Immature natural killer cell (primary cell): ENCODE measurements around the gene ANP32B. TPM values are rescaled to one million over a fixed set of nuclear protein-coding genes. Genes with fewer than 3 reads are reported as not detected.
"Not testable (repeated sequence)": the region's sequence is repeated elsewhere in the genome, so short reads cannot be mapped to it uniquely, and the experiment has no call there.

Source experiments
- DNase-seq, 3 donors: peaks; one replicate each; pipeline ENCODE4 v3.0.0; 2022; ENCODE audit warnings: mixed read lengths in 1 of 3
- H3K27ac Mint-ChIP-seq, 6 donors: one replicate each; pipeline ENCODE4 v1.8.0; 2020; ENCODE audit warnings: mixed read lengths in 6 of 6, mild to moderate bottlenecking in 5 of 6, inconsistent platforms in 4 of 6, moderate library complexity in 3 of 6
- H3K27me3 Mint-ChIP-seq, 3 donors: one replicate each; pipeline ENCODE4 v1.8.0; 2020 to 2021; ENCODE audit warnings: low read depth in 3 of 3, mild to moderate bottlenecking in 3 of 3, mixed read lengths in 3 of 3, moderate library complexity in 3 of 3, inconsistent platforms in 1 of 3
- H3K36me3 Mint-ChIP-seq, 3 donors: one replicate each; pipeline ENCODE4 v1.8.0; 2020; ENCODE audit warnings: mixed read lengths in 3 of 3, inconsistent platforms in 2 of 3, mild to moderate bottlenecking in 2 of 3
- H3K4me1 Mint-ChIP-seq, 2 donors: one replicate each; pipeline ENCODE4 v1.8.0; 2020; ENCODE audit warnings: inconsistent platforms in 2 of 2, mild to moderate bottlenecking in 2 of 2, mixed read lengths in 2 of 2, moderate library complexity in 1 of 2
- H3K4me3 Mint-ChIP-seq, 5 donors: one replicate each; pipeline ENCODE4 v1.8.0; 2020; ENCODE audit warnings: mild to moderate bottlenecking in 5 of 5, mixed read lengths in 5 of 5, inconsistent platforms in 3 of 5, moderate library complexity in 3 of 5
- H3K9me3 Mint-ChIP-seq, 6 donors: one replicate each; pipeline ENCODE4 v1.8.0; 2020; ENCODE audit warnings: mild to moderate bottlenecking in 6 of 6, mixed read lengths in 6 of 6, inconsistent platforms in 4 of 6, moderate library complexity in 3 of 6
- polyA plus RNA-seq, 3 donors: library from polyadenylated mRNA; unstranded; fragments of 300-500 nt; fragmentation: Illumina TruSeq; gene quantifications; one replicate each; pipeline ENCODE4 v1.2.3, GENCODE V29; 2021

ANP32B gene
- polyA plus RNA-seq = 10 to 100 TPM; 33.9 to 53.7 (median 39.1) TPM

- peak within 1 kb of the TSS; percentile 75 to 86 (median 85) for H3K4me3 Mint-ChIP-seq
- peaks cover 5 to 12% (median 11%) of the 10 kb centered on the region in 3 donors for H3K27me3 Mint-ChIP-seq
- DNase-seq = peak; percentile 91 to 92 (median 92)
- peaks cover 24 to 35% of the 10 kb centered on the region in 2 donors for H3K4me1 Mint-ChIP-seq
- H3K9me3 Mint-ChIP-seq = no peaks in the 10 kb centered on the region
- H3K36me3 Mint-ChIP-seq = no peaks in the 10 kb centered on the region
- peak within 1 kb of the TSS in 5 of 6 donors; percentile 69 to 85 (median 78) for H3K27ac Mint-ChIP-seq
These were observed at the start of gene ANP32B for GRCh38 chr9:97982683-97983588. Gene ANP32B, plus strand, starts transcription at chr9:97983341. Its CDS starts 215 bp downstream, at chr9:97983556.

DNA sequence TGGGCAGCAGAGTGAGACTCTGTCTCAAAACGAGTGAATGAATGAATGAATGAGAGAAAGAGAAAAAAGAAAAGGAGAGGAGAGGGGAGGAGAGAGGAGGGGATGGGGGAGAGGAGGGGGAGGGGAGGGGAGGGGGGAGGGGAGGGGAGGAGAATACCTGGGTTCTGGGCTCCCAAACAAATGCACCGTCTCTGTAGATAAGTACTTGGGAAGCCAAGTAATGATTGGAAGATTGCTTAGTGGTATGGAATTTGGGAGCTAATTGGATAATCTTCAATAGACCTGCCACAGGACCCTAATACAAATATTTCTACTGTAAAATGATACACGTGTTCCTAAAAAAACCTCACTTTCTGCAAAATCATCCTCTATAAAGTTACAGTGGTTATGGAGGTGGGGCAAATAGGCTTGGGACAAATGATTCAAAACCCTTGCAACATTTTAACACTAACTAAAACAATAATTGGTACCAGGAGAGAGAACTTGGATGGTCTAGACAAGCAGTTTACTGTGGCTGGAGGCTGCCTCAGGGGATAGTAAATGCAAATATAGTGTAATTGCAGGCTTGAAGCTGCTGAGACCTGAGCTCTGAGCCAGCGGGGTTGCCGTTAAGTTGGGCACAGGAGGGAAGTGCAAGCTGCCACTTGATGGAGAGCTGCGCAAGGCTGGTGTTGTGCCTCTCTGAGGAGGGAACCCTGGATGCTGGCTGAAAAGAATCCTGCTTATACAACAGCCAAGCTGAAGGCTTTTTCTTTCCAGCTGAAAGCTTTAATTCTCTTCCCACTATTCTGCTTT is 48.6 kb upstream of the ANP32B start:
- Mint-ChIP-seq H3K4me1 (peaks cover 20 to 28% of the 10 kb centered on the region in 2 donors), H3K4me3 (no peak overlapping the region), H3K36me3 (no peaks in the 10 kb centered on the region), H3K9me3 (no peaks in the 10 kb centered on the region), H3K27ac (no peak overlapping the region), H3K27me3 (no peaks in the 10 kb centered on the region)
- no peak for DNase-seq

DNA sequence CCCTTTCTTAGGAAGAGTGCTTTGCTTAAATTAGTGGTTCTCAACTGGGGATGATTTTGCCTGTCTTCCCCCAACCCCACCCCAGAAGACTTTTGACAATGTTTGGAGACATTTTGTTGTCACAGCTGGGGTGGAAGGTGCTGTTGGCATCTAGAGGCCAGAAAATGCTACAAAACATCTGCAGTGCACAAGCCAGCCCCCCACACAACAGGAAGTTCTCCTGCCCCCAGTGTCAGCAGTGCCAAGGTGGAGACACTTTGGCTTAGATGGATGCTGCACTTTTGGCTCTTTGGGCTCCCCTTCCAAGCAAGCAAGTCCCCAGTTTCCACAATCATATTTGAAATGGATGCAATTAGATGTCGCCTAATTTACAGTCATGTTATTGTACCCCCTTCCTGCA is 47.9 kb upstream of the ANP32B start:
- no peak for DNase-seq
- Mint-ChIP-seq H3K9me3 (no peaks in the 10 kb centered on the region), H3K4me3 (no peak overlapping the region), H3K4me1 (peaks cover 20 to 28% of the 10 kb centered on the region in 2 donors), H3K27me3 (no peaks in the 10 kb centered on the region), H3K27ac (peak overlapping the region in 1 of 6 donors; percentile 61), H3K36me3 (no peaks in the 10 kb centered on the region)

- Mint-ChIP-seq H3K9me3 (no peaks in the 10 kb centered on the region), H3K27me3 (no peaks in the 10 kb centered on the region), H3K36me3 (no peaks in the 10 kb centered on the region), H3K4me1 (peaks cover 15 to 19% of the 10 kb centered on the region in 2 donors), H3K4me3 (no peak overlapping the region), H3K27ac (peak overlapping the region in 1 of 6 donors; percentile 63)
- DNase-seq = no peak
These were observed 46.1 kb upstream of the ANP32B start for GRCh38 chr9:97936998-97937397.

- Mint-ChIP-seq H3K9me3 (no peaks in the 10 kb centered on the region), H3K4me3 (peak within 1 kb of the TSS; percentile 15 to 64 (median 36)), H3K27me3 (no peaks in the 10 kb centered on the region), H3K4me1 (peaks cover 15 to 19% of the 10 kb centered on the region in 2 donors), H3K36me3 (no peaks in the 10 kb centered on the region), H3K27ac (peak within 1 kb of the TSS; percentile 72 to 94 (median 87))
- peak; percentile 62 to 63 (median 62) for DNase-seq
These were observed 45.0 kb upstream of the ANP32B start, which contains the start of gene HEMGN for GRCh38 chr9:97938081-97938644. Gene HEMGN, minus strand, starts transcription at chr9:97938172. Its CDS starts 36 bp downstream, at chr9:97938136.

DNA sequence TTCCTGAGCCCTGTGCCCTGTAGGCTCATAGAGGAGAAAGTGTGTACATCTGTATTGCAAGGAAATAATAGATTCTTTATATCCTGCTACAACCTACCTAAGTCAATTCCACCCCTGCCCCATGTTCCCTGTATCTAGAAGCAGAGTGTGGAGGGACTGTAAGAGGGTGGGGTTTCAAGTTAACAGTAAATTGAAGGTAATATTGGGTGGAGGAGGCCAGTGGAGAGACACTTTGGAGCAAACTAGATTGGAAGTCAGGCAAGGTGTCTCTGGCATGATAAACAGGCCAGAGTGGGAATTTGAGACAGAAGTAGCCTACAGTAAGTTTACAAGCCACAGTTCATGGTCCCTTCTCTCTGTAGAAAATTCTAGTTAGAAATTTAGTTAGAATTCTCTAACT is 42.9 kb upstream of the ANP32B start:
- Mint-ChIP-seq H3K27me3 (no peaks in the 10 kb centered on the region), H3K27ac (no peak overlapping the region), H3K9me3 (no peaks in the 10 kb centered on the region), H3K36me3 (no peaks in the 10 kb centered on the region), H3K4me1 (peaks cover 15 to 19% of the 10 kb centered on the region in 2 donors), H3K4me3 (no peak overlapping the region)
- DNase-seq = no peak

DNA sequence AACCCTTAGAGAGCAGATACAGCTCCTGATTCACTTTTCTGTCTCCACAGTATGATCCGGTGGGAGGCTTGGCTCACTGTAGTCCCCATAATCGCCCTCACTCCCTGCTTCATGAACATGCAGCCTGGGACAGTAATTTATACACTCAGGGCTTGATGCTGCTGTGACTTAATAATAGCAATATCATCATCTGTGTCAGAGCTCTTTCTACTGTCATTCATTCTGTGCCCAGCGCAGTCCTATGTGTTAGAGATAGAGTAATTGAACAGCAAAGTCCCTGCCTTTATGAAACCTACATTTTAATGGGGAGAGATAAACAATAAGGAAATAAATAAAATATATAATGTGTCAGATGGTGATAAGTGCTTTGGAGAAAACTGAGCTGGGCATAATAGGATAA is 42.4 kb upstream of the ANP32B start:
- H3K4me1 Mint-ChIP-seq = peaks cover 15 to 19% of the 10 kb centered on the region in 2 donors
- no peaks in the 10 kb centered on the region for H3K9me3 Mint-ChIP-seq
- no peak overlapping the region for H3K27ac Mint-ChIP-seq
- no peak for DNase-seq
- H3K4me3 Mint-ChIP-seq = no peak overlapping the region
- no peaks in the 10 kb centered on the region for H3K36me3 Mint-ChIP-seq
- no peaks in the 10 kb centered on the region for H3K27me3 Mint-ChIP-seq

DNA sequence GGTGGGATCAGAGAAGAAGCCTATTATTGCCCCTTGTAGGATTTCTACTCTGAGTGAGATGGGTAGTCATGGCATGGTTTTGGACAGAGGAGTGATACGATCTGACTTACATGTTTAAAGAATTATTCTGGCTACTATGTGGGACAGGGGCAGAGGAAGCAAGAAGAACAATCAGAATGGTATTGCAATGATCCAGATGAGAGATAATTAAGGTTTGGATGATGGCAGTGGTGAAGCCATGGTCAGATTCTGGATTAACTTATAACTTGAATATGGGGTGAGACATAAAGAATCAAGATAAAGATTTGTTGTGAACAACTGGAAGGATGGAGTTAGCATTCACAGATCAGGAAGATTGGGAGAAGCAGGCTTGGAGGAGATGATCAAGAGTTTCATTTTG is 41.8 kb upstream of the ANP32B start:
- H3K4me1 Mint-ChIP-seq = peaks cover 15 to 19% of the 10 kb centered on the region in 2 donors
- H3K27ac Mint-ChIP-seq = no peak overlapping the region
- no peak for DNase-seq
- H3K9me3 Mint-ChIP-seq = peaks cover 0 to 2% (median 0%) of the 10 kb centered on the region in 6 donors
- H3K36me3 Mint-ChIP-seq = no peaks in the 10 kb centered on the region
- H3K4me3 Mint-ChIP-seq = no peak overlapping the region
- no peaks in the 10 kb centered on the region for H3K27me3 Mint-ChIP-seq

DNA sequence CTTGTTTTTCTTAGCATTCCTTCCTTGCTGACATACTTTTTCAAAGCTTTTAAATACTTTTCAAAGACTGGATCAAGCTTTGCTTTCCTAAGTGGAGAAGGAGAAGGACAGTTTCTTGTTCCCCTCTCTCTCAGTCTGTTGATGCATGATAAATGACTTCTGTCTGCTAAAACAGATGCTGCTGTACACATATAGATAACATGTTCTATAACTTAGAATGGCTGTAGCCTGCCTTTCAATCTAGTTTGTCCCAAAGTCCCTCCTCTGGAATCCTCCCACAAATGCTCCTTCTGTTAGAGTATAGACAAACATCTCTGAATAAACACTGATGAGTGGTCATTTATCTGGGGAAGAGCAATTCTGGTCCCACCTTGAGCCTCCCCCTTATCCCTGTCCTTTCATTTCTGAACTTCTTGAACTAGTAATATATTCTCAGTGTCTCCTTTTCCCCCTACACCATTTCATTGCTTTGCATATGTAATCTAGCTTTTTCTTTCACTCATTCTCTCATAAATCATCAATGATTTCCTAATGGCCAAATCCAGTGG is 39.8 kb upstream of the ANP32B start:
- Mint-ChIP-seq H3K27ac (no peak overlapping the region), H3K9me3 (peaks cover 0 to 2% (median 0%) of the 10 kb centered on the region in 6 donors), H3K27me3 (peaks cover 0 to 7% (median 5%) of the 10 kb centered on the region in 3 donors), H3K4me1 (peaks cover 5 to 6% of the 10 kb centered on the region in 2 donors), H3K36me3 (no peaks in the 10 kb centered on the region), H3K4me3 (no peak overlapping the region)
- no peak for DNase-seq

DNA sequence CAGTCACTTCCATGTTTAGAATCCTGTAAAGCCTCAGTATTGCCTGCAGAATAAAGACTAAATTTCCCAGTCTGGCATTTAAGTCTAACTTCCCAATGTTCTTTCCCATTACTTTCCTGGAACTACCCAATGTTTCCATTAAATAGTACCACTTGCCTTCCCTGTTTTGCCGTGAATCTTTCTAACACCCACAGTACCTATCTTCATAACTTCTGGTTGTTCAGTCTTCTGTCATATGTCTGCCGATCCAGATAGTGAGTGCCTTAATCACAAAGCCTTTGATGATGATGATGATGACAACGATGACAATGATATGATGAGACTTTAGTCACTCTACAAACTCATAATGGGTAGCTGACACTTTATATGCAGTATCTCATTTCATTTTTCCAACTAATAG is 38.5 kb upstream of the ANP32B start:
- H3K36me3 Mint-ChIP-seq = no peaks in the 10 kb centered on the region
- no peak overlapping the region for H3K27ac Mint-ChIP-seq
- peaks cover 0 to 12% (median 5%) of the 10 kb centered on the region in 3 donors for H3K27me3 Mint-ChIP-seq
- H3K9me3 Mint-ChIP-seq = peaks cover 0 to 2% (median 0%) of the 10 kb centered on the region in 6 donors
- H3K4me3 Mint-ChIP-seq = no peak overlapping the region
- DNase-seq = no peak
- H3K4me1 Mint-ChIP-seq = no peaks in the 10 kb centered on the region

GRCh38 chr9:97945470-97945869 is 37.7 kb upstream of the ANP32B start:
- H3K9me3 Mint-ChIP-seq, DNase-seq, H3K36me3 Mint-ChIP-seq, H3K27ac Mint-ChIP-seq, H3K4me1 Mint-ChIP-seq, H3K4me3 Mint-ChIP-seq: not testable (repeated sequence)
- H3K27me3 Mint-ChIP-seq = peaks cover 0 to 14% (median 5%) of the 10 kb centered on the region in 3 donors

DNA sequence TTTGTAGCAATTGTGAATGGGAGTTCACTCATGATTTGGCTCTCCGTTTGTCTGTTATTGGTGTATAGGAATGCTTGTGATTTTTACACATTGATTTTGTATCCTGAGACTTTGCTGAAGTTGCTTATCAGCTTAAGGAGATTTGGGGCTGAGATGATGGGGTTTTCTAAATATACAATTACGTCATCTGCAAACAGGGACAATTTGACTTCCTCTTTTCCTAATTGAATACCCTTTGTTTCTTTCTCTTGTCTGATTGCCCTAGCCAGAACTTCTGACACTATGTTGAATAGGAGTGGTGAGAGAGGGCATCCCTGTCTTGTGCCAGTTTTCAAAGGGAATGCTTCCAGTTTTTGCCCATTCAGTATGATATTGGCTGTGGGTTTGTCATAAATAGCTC is 36.0 kb upstream of the ANP32B start:
- not testable (repeated sequence) for H3K36me3 Mint-ChIP-seq, H3K9me3 Mint-ChIP-seq, H3K4me1 Mint-ChIP-seq, H3K27ac Mint-ChIP-seq, DNase-seq, H3K4me3 Mint-ChIP-seq
- peaks cover 0 to 20% (median 5%) of the 10 kb centered on the region in 3 donors for H3K27me3 Mint-ChIP-seq

GRCh38 chr9:97950873-97951272 is 32.3 kb upstream of the ANP32B start:
- H3K4me1 Mint-ChIP-seq, H3K36me3 Mint-ChIP-seq, H3K4me3 Mint-ChIP-seq, H3K27ac Mint-ChIP-seq, DNase-seq, H3K9me3 Mint-ChIP-seq: not testable (repeated sequence)
- peaks cover 0 to 25% (median 6%) of the 10 kb centered on the region in 3 donors for H3K27me3 Mint-ChIP-seq
